K562 (cell line): ENCODE data around the gene STRN3. TPM values are rescaled to one million over a fixed set of nuclear protein-coding genes. Genes with fewer than 3 reads are reported as not detected.
A peak's percentile ranks its signal among the peaks of the same experiment; 100 is the strongest.

Experiments
- ARID1B ChIP-seq: fragments of 450-650 bp; IDR thresholded peaks from 2 replicates; pipeline ENCODE4 v1.6.1; 2016; ENCODE audit warnings: antibody characterized with exemption, mild to moderate bottlenecking, inconsistent platforms
- ATF6 ChIP-seq: sonication (generic); formaldehyde crosslinking; IDR thresholded peaks from 2 replicates; pipeline ENCODE4 v1.4.0; 2020; ENCODE audit warnings: mild to moderate bottlenecking, missing genetic modification reagents
- BRCA1 ChIP-seq, 2 experiments: fragments of 450-650 bp in 1 of 2; sonication (generic) in 1 of 2; formaldehyde crosslinking in 1 of 2; IDR thresholded peaks; 2 replicates each; pipeline versions ENCODE4 v1.5.0 to v1.6.1; 2017 to 2020; ENCODE audit warnings: mild to moderate bottlenecking in 1 of 2, missing genetic modification reagents in 1 of 2
- CHCHD3 ChIP-seq: fragments of 250-450 bp; sonication (Bioruptor Pico); IDR thresholded peaks from 2 replicates; pipeline ENCODE4 v2.1.2; 2022; ENCODE audit warnings: mild to moderate bottlenecking
- CREB3L1 ChIP-seq: fragments of 450-650 bp; IDR thresholded peaks from 2 replicates; pipeline ENCODE4 v1.6.1; 2014; ENCODE audit warnings: low read depth, mild to moderate bottlenecking, moderate library complexity, borderline replicate concordance
- FOXP1 ChIP-seq: sonication (generic); formaldehyde crosslinking; IDR thresholded peaks from 2 replicates; pipeline ENCODE4 v1.8.0; 2022; ENCODE audit warnings: mild to moderate bottlenecking, missing genetic modification reagents
- JUN ChIP-seq, 2 experiments: sonication (generic) in 1 of 2; formaldehyde crosslinking in 1 of 2; IDR thresholded peaks; 2 replicates each; pipeline versions ENCODE4 v1.6.1 to v1.8.0; 2012 to 2022; ENCODE audit warnings: borderline replicate concordance in 2 of 2, mild to moderate bottlenecking in 2 of 2, improper control_type of control experiment in 1 of 2, low read depth in 1 of 2, low read length in 1 of 2, missing genetic modification reagents in 1 of 2
- MAX ChIP-seq: sonication (generic); formaldehyde crosslinking; IDR thresholded peaks from 2 replicates; pipeline ENCODE4 v1.9.0; 2022; ENCODE audit warnings: mild to moderate bottlenecking, missing genetic modification reagents
- PRDM10 ChIP-seq: fragments of 450-650 bp; IDR thresholded peaks from 2 replicates; pipeline ENCODE4 v1.6.1; 2018; ENCODE audit not compliant: partially characterized antibody
- PTRF ChIP-seq: fragments of 450-650 bp; IDR thresholded peaks from 2 replicates; pipeline ENCODE4 v1.6.1; 2016; ENCODE audit warnings: mild to moderate bottlenecking, missing genetic modification characterization, missing compliant biosample characterization
- RHOXF2B ChIP-seq: fragments of 250-450 bp; sonication (Bioruptor Pico); conservative IDR thresholded peaks from 2 replicates; pipeline ENCODE4 v1.5.1; 2021
- SIX5 ChIP-seq, 2 experiments: IDR thresholded peaks; 2 replicates each; pipeline ENCODE4 v1.6.1; 2011; ENCODE audit warnings: low read length in 2 of 2, borderline replicate concordance in 1 of 2, low read depth in 1 of 2, mild to moderate bottlenecking in 1 of 2, moderate library complexity in 1 of 2; ENCODE audit not compliant: insufficient read depth in 1 of 2
- SMAD2 ChIP-seq: fragments of 150-350 bp; IDR thresholded peaks from 2 replicates; pipeline ENCODE4 v1.6.1; 2014; ENCODE audit warnings: low read depth, mild to moderate bottlenecking, low read length
- TFAP4 ChIP-seq: sonication (generic); formaldehyde crosslinking; IDR thresholded peaks from 2 replicates; pipeline ENCODE4 v1.8.0; 2022; ENCODE audit warnings: missing genetic modification reagents, mild to moderate bottlenecking, moderate library complexity, borderline replicate concordance
- TGIF2 ChIP-seq: sonication (generic); formaldehyde crosslinking; IDR thresholded peaks from 2 replicates; pipeline ENCODE4 v1.8.1; 2022; ENCODE audit warnings: mild to moderate bottlenecking, missing genetic modification reagents, moderate library complexity
- ZNF696 ChIP-seq: fragments of 250-450 bp; sonication (Bioruptor Pico); conservative IDR thresholded peaks from 2 replicates; pipeline ENCODE4 v1.4.0; 2020; ENCODE audit warnings: mild to moderate bottlenecking, moderate library complexity
- ZNF707 ChIP-seq: fragments of 250-450 bp; sonication (Bioruptor Pico); conservative IDR thresholded peaks from 2 replicates; pipeline ENCODE4 v1.8.0; 2022; ENCODE audit warnings: inconsistent platforms, mild to moderate bottlenecking, moderate library complexity
- polyA plus RNA-seq, 8 experiments: library from polyadenylated mRNA; depleted of rRNA in 4 of 8; stranded (reverse) in 5 of 8; unstranded in 3 of 8; fragments of >200 nt; fragmentation: Nextera tagmentation in 2 of 8; fragmentation: Illumina TruSeq in 1 of 8; extraction: Ambion mirVana in 2 of 8; extraction: Trizol in 1 of 8; gene quantifications; 2 replicates each; pipeline versions ENCODE4 v1.2.1 to v1.2.3, GENCODE V29; 2011 to 2014; ENCODE audit warnings: inconsistent platforms in 1 of 8, missing spikeins in 1 of 8
- total RNA-seq, 7 experiments: library from RNA; depleted of rRNA in 6 of 7; stranded (reverse); fragments of >200 nt in 6 of 7; fragmentation: Illumina TruSeq in 2 of 7; extraction: Trizol in 2 of 7; gene quantifications; 2 replicates each; pipeline versions ENCODE4 v1.2.1 to v1.2.3, GENCODE V29; 2011 to 2021; ENCODE audit warnings: low replicate concordance in 1 of 7

STRN3 gene
- total and polyA plus RNA-seq, 9 of the 15 experiments (the other 6 are each of a cell fraction or from before 2014, with no cell fraction given) = 5.9 to 29.1 (median 16.0) TPM

GRCh38 chr14:30874999-30875787, 151.0 kb downstream of the STRN3 start (continued):
- TF ChIP-seq PRDM10 = no peak
- no peak for TF ChIP-seq ARID1B
- 0 out of 2 replicates have a peak, but pooled peaks have one; percentile 17 for TF ChIP-seq FOXP1
- TF ChIP-seq TFAP4 (CRISPR knock-in tag) = peak; percentile 37; the same call in 1 of the 2 replicates
- 0 out of 2 replicates have a peak, but pooled peaks have one; percentile 18 for TF ChIP-seq TGIF2 (CRISPR knock-in tag)
- TF ChIP-seq ZNF707 (CRISPR knock-in tag) = no peak
- no peak for TF ChIP-seq CHCHD3
- TF ChIP-seq BRCA1 (IDR thresholded peaks at IDR 0.05) = no peak
- no peak for TF ChIP-seq BRCA1 (CRISPR knock-in tag; IDR thresholded peaks at IDR 0.05)
- TF ChIP-seq ATF6 (CRISPR knock-in tag) = no peak
- TF ChIP-seq MAX (CRISPR knock-in tag) = peak; percentile 72
- 0 out of 2 replicates have a peak, but pooled peaks have one; percentile 34 for TF ChIP-seq CREB3L1
- no peak for TF ChIP-seq SIX5 (IDR thresholded peaks at IDR 0.05; ENCODE audit: borderline replicate concordance in 1 of 2, insufficient read depth in 1 of 2, low read depth in 1 of 2, low read length in 2 of 2)
- TF ChIP-seq SMAD2 = no peak
- TF ChIP-seq JUN (IDR thresholded peaks at IDR 0.05; ENCODE audit: borderline replicate concordance, low read depth, low read length) = no peak
- TF ChIP-seq JUN (CRISPR knock-in tag; IDR thresholded peaks at IDR 0.05; ENCODE audit: borderline replicate concordance) = 0 out of 2 replicates have a peak, but pooled peaks have one; percentile 47
- TF ChIP-seq ZNF696 = no peak
- TF ChIP-seq PTRF (tag) = no peak
- TF ChIP-seq RHOXF2B (CRISPR knock-in tag) = no peak
